Measurements from ENCODE around the gene CASP8AP2.

DNA sequence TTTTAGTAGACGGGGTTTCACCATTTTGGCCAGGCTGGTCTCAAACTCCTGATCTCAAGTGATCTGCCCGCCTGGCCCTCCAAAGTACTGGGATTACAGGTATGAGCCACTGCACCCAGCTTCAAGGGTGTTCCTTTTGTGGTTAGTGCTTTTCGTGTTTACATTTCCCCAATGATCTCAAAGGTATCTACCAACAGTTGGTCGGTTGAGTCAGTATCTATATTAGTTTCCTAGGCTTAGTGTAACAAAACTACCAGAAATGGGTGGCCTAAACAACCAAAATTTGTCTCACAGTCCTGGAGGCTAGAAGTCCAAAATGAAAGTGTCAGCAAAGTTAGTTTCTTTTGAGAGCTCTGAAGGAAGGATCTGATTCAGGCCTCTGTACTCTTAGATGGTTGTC lies 30.1 kb downstream of the CASP8AP2 start:
- TF ChIP-seq, protein P1, sequence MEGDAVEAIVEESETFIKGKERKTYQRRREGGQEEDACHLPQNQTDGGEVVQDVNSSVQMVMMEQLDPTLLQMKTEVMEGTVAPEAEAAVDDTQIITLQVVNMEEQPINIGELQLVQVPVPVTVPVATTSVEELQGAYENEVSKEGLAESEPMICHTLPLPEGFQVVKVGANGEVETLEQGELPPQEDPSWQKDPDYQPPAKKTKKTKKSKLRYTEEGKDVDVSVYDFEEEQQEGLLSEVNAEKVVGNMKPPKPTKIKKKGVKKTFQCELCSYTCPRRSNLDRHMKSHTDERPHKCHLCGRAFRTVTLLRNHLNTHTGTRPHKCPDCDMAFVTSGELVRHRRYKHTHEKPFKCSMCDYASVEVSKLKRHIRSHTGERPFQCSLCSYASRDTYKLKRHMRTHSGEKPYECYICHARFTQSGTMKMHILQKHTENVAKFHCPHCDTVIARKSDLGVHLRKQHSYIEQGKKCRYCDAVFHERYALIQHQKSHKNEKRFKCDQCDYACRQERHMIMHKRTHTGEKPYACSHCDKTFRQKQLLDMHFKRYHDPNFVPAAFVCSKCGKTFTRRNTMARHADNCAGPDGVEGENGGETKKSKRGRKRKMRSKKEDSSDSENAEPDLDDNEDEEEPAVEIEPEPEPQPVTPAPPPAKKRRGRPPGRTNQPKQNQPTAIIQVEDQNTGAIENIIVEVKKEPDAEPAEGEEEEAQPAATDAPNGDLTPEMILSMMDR (IDR thresholded peaks at IDR 0.05) = no peak
- TF ChIP-seq POLR2A (IDR thresholded peaks at IDR 0.05; ENCODE audit: low read length) = no peak
